Measurements from ENCODE around the gene MAP2.
"Not testable (repeated sequence)": the region's sequence is repeated elsewhere in the genome, so short reads cannot be mapped to it uniquely, and the experiment has no call there.

The MAP2 gene

DNA sequence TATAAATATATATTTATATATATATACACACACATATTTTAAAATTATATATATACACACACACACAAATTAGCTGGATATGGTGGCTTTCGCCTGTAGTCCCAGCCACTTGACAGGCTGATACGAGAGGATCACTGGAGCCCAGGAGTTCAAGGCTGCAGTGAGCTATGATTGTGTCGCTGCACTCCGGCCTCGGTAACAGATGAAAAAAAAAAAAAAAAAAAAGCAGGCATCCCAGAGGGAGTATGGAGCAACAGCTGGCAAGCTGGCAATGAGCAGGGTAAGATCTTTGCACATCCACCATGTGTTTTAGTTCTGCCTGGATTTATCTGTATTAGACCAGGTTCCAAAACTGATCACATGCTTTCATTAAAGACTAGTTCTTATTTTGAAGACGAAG lies 170.1 kb downstream of the MAP2 start:
- Histone ChIP-seq H3K4me3 (ENCODE audit: low read length in 2 of 2) (no peak overlapping the region), H3K4me1 (ENCODE audit: control insufficient read depth in 2 of 2, insufficient read depth in 1 of 2, low read depth in 1 of 2, low read length in 2 of 2) (peaks cover 0 to 6% of the 10 kb centered on the region in 2 donors), H3K4me2 (ENCODE audit: insufficient read depth, low read length, poor library complexity, severe bottlenecking) (no peak overlapping the region), H3K79me1 (ENCODE audit: low read depth, low read length) (peaks cover 2% of the 10 kb centered on the region), H3K27me3 (ENCODE audit: control insufficient read depth in 3 of 3, insufficient read depth in 3 of 3, low read depth in 1 of 3, low read length in 3 of 3) (no peaks in the 10 kb centered on the region), H2BK5ac (ENCODE audit: low read length) (no peak overlapping the region), H2BK120ac (ENCODE audit: low read depth, low read length) (no peak overlapping the region), H3K9me3 (replicated peaks in 1 of 2; ENCODE audit: control insufficient read depth in 2 of 2, insufficient read depth in 1 of 2, low read depth in 1 of 2, low read length in 2 of 2) (peaks cover 0 to 22% of the 10 kb centered on the region in 2 donors), H4K8ac (ENCODE audit: low read depth, low read length) (no peak overlapping the region), H3K23ac (ENCODE audit: low read depth, low read length, poor library complexity) (no peak overlapping the region), H3K9ac (ENCODE audit: low read depth, low read length, poor library complexity) (no peak overlapping the region), H3K36me3 (replicated peaks in 1 of 2; ENCODE audit: control insufficient read depth in 2 of 2, insufficient read depth in 2 of 2, low read length in 2 of 2) (peaks cover 1 to 62% of the 10 kb centered on the region in 2 donors), H4K91ac (ENCODE audit: low read depth, low read length, poor library complexity) (no peak overlapping the region), H3K18ac (ENCODE audit: low read length) (no peak overlapping the region), H2BK15ac (ENCODE audit: low read length) (no peak overlapping the region), H2BK12ac (ENCODE audit: low read length) (no peak overlapping the region), H3K14ac (ENCODE audit: low read length) (no peak overlapping the region), H2AFZ (ENCODE audit: low read length) (no peak overlapping the region), H3K4ac (ENCODE audit: low read length) (no peak overlapping the region), H3K27ac (replicated peaks; ENCODE audit: low read length) (no peak overlapping the region), H2AK5ac (ENCODE audit: low read depth, low read length) (no peak overlapping the region)
- DNase-seq (ENCODE audit: low spot score) = no peak
- WGBS, 2 donors (ENCODE audit: extremely low coverage in 2 of 2, insufficient read length in 2 of 2, insufficient replicate concordance in 1 of 2) = no CpG with 5 or more reads among the region's 6 CpGs

DNA sequence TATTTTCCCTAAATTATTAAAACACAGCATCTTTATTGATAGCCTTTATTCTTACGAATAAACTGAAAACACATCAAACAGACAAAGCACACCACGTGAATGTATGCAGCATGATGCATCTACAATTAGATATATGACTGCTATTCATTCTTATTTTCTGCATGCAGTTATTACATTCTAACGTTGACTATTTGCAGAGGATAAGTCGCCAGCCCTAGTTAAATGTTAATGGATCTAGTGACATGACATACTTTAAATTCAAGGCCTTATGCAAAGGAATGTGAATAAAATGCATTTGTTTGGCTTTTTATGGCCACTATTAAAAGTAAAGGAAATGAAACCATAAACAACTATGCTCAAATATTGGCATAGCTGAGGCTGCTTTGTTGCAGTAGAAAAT lies 172.4 kb downstream of the MAP2 start:
- H3K14ac ChIP-seq (ENCODE audit: low read length) = no peak overlapping the region
- H3K9me3 ChIP-seq (replicated peaks in 1 of 2; ENCODE audit: control insufficient read depth in 2 of 2, insufficient read depth in 1 of 2, low read depth in 1 of 2, low read length in 2 of 2) = peaks cover 0 to 27% of the 10 kb centered on the region in 2 donors
- H3K4me2 ChIP-seq (ENCODE audit: insufficient read depth, low read length, poor library complexity, severe bottlenecking) = no peak overlapping the region
- H4K91ac ChIP-seq (ENCODE audit: low read depth, low read length, poor library complexity) = no peak overlapping the region
- no peak overlapping the region for H2AFZ ChIP-seq (ENCODE audit: low read length)
- H3K4me1 ChIP-seq (ENCODE audit: control insufficient read depth in 2 of 2, insufficient read depth in 1 of 2, low read depth in 1 of 2, low read length in 2 of 2) = peaks cover 3 to 9% of the 10 kb centered on the region in 2 donors
- H3K4ac ChIP-seq (ENCODE audit: low read length) = no peak overlapping the region
- WGBS, 2 donors (ENCODE audit: extremely low coverage in 2 of 2, insufficient read length in 2 of 2, insufficient replicate concordance in 1 of 2) = no CpG with 5 or more reads among the region's 4 CpGs
- no peak overlapping the region for H2BK15ac ChIP-seq (ENCODE audit: low read length)
- no peak overlapping the region for H2BK12ac ChIP-seq (ENCODE audit: low read length)
- H2AK5ac ChIP-seq (ENCODE audit: low read depth, low read length) = no peak overlapping the region
- no peak overlapping the region for H3K23ac ChIP-seq (ENCODE audit: low read depth, low read length, poor library complexity)
- H3K9ac ChIP-seq (ENCODE audit: low read depth, low read length, poor library complexity) = no peak overlapping the region
- H3K4me3 ChIP-seq (ENCODE audit: low read length in 2 of 2) = no peak overlapping the region
- no peak overlapping the region for H3K18ac ChIP-seq (ENCODE audit: low read length)
- no peak overlapping the region for H4K8ac ChIP-seq (ENCODE audit: low read depth, low read length)
- H3K27ac ChIP-seq (replicated peaks; ENCODE audit: low read length) = no peak overlapping the region
- DNase-seq (ENCODE audit: low spot score) = no peak
- H3K79me1 ChIP-seq (ENCODE audit: low read depth, low read length) = peaks cover 2% of the 10 kb centered on the region
- peaks cover 1 to 51% of the 10 kb centered on the region in 2 donors for H3K36me3 ChIP-seq (replicated peaks in 1 of 2; ENCODE audit: control insufficient read depth in 2 of 2, insufficient read depth in 2 of 2, low read length in 2 of 2)
- H3K27me3 ChIP-seq (ENCODE audit: control insufficient read depth in 3 of 3, insufficient read depth in 3 of 3, low read depth in 1 of 3, low read length in 3 of 3) = no peaks in the 10 kb centered on the region
- no peak overlapping the region for H2BK5ac ChIP-seq (ENCODE audit: low read length)
- H2BK120ac ChIP-seq (ENCODE audit: low read depth, low read length) = no peak overlapping the region

DNA sequence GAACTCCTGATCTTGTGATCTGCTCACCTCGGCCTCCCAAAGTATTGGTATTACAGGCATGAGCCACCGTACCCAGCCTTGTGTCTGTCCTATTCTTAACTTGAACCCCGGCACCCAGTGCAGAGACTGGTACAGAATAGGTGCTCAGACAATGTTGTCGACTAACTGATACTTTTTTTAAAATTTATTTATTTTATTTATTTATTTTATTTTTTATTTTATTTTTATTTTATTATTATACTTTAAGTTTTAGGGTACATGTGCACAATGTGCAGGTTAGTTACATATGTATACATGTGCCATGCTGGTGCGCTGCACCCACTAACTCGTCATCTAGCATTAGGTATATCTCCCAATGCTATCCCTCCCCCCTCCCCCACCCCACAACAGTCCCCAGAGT lies 174.4 kb downstream of the MAP2 start:
- H3K79me1 ChIP-seq (ENCODE audit: low read depth, low read length); H3K4ac ChIP-seq (ENCODE audit: low read length); H3K18ac ChIP-seq (ENCODE audit: low read length); H3K27me3 ChIP-seq (ENCODE audit: control insufficient read depth in 3 of 3, insufficient read depth in 3 of 3, low read depth in 1 of 3, low read length in 3 of 3); H3K23ac ChIP-seq (ENCODE audit: low read depth, low read length, poor library complexity); H2BK12ac ChIP-seq (ENCODE audit: low read length); H2AK5ac ChIP-seq (ENCODE audit: low read depth, low read length); H2AFZ ChIP-seq (ENCODE audit: low read length); H4K8ac ChIP-seq (ENCODE audit: low read depth, low read length); H3K4me3 ChIP-seq (ENCODE audit: low read length in 2 of 2); H3K27ac ChIP-seq (replicated peaks; ENCODE audit: low read length); H2BK120ac ChIP-seq (ENCODE audit: low read depth, low read length); H3K14ac ChIP-seq (ENCODE audit: low read length); H3K9ac ChIP-seq (ENCODE audit: low read depth, low read length, poor library complexity); DNase-seq (ENCODE audit: low spot score); H2BK15ac ChIP-seq (ENCODE audit: low read length); H3K4me2 ChIP-seq (ENCODE audit: insufficient read depth, low read length, poor library complexity, severe bottlenecking); H4K91ac ChIP-seq (ENCODE audit: low read depth, low read length, poor library complexity); H2BK5ac ChIP-seq (ENCODE audit: low read length): not testable (repeated sequence)
- H3K9me3 ChIP-seq (replicated peaks in 1 of 2; ENCODE audit: control insufficient read depth in 2 of 2, insufficient read depth in 1 of 2, low read depth in 1 of 2, low read length in 2 of 2) = peaks cover 0 to 37% of the 10 kb centered on the region in 2 donors
- no CpG with 5 or more reads among the region's 6 CpGs for WGBS, 2 donors (ENCODE audit: extremely low coverage in 2 of 2, insufficient read length in 2 of 2, insufficient replicate concordance in 1 of 2)
- peaks cover 0 to 11% of the 10 kb centered on the region in 2 donors for H3K4me1 ChIP-seq (ENCODE audit: control insufficient read depth in 2 of 2, insufficient read depth in 1 of 2, low read depth in 1 of 2, low read length in 2 of 2)
- H3K36me3 ChIP-seq (replicated peaks in 1 of 2; ENCODE audit: control insufficient read depth in 2 of 2, insufficient read depth in 2 of 2, low read length in 2 of 2) = peaks cover 1 to 65% of the 10 kb centered on the region in 2 donors

DNA sequence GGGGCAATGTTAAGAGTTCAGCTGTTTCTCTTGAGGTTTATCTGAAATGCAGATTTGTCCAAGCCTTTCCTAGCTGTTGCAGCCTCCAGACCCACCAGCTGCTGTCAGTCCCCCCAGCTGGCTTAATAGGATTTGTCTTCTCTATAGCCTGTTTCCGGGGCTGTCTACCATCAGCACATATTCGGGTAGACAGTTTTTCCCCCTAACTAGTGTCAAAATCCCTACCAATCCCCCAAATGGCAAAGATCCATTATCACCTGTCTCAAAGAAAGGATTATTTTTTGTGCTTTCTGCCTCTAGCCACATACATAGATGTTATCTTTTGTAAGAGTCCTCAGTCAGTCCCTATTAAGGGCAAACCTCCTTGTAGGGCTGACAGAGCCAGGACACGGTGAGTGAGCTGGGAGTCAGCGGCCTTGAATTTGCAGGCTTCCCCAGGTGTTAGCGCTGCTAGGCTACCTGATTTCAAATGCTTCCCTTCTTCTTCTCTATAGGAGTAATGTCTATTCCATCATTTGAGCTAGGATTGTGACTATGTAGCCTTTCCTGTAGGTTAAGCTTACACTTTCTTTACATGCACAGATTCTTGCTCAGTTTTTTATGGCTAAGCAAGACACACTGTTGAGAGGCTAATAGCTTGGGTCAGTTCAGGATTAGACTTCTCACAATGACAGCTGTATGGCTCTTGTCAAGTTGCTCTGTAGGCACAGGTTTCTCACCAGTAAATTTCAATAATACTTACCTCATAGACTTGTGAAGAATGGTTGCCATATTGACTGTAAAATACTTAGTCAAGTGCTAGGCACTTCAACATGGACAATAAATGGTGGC lies 176.7 kb downstream of the MAP2 start:
- no peak overlapping the region for H2AFZ ChIP-seq (ENCODE audit: low read length)
- H3K27ac ChIP-seq (replicated peaks; ENCODE audit: low read length) = peak overlapping the region; percentile 47

More for the DNA sequence above, 176.7 kb downstream of the MAP2 start:
- H2BK120ac ChIP-seq (ENCODE audit: low read depth, low read length) = no peak overlapping the region
- H2BK15ac ChIP-seq (ENCODE audit: low read length) = no peak overlapping the region
- H3K4me2 ChIP-seq (ENCODE audit: insufficient read depth, low read length, poor library complexity, severe bottlenecking) = no peak overlapping the region
- peaks cover 0 to 12% of the 10 kb centered on the region in 2 donors for H3K4me1 ChIP-seq (ENCODE audit: control insufficient read depth in 2 of 2, insufficient read depth in 1 of 2, low read depth in 1 of 2, low read length in 2 of 2)
- no peak overlapping the region for H3K4ac ChIP-seq (ENCODE audit: low read length)
- H3K9me3 ChIP-seq (replicated peaks in 1 of 2; ENCODE audit: control insufficient read depth in 2 of 2, insufficient read depth in 1 of 2, low read depth in 1 of 2, low read length in 2 of 2) = peaks cover 0 to 38% of the 10 kb centered on the region in 2 donors
- no peak for DNase-seq (ENCODE audit: low spot score)
- H3K18ac ChIP-seq (ENCODE audit: low read length) = no peak overlapping the region
- no peaks in the 10 kb centered on the region for H3K27me3 ChIP-seq (ENCODE audit: control insufficient read depth in 3 of 3, insufficient read depth in 3 of 3, low read depth in 1 of 3, low read length in 3 of 3)
- H3K23ac ChIP-seq (ENCODE audit: low read depth, low read length, poor library complexity) = no peak overlapping the region
- H3K36me3 ChIP-seq (replicated peaks in 1 of 2; ENCODE audit: control insufficient read depth in 2 of 2, insufficient read depth in 2 of 2, low read length in 2 of 2) = peaks cover 0 to 55% of the 10 kb centered on the region in 2 donors
- peaks cover 2% of the 10 kb centered on the region for H3K79me1 ChIP-seq (ENCODE audit: low read depth, low read length)
- H2BK5ac ChIP-seq (ENCODE audit: low read length) = no peak overlapping the region
- no peak overlapping the region for H3K9ac ChIP-seq (ENCODE audit: low read depth, low read length, poor library complexity)
- no peak overlapping the region for H4K91ac ChIP-seq (ENCODE audit: low read depth, low read length, poor library complexity)
- no peak overlapping the region for H3K14ac ChIP-seq (ENCODE audit: low read length)
- H2BK12ac ChIP-seq (ENCODE audit: low read length) = no peak overlapping the region
- no peak overlapping the region for H4K8ac ChIP-seq (ENCODE audit: low read depth, low read length)
- no peak overlapping the region for H3K4me3 ChIP-seq (ENCODE audit: low read length in 2 of 2)
- no CpG with 5 or more reads among the region's 5 CpGs for WGBS, 2 donors (ENCODE audit: extremely low coverage in 2 of 2, insufficient read length in 2 of 2, insufficient replicate concordance in 1 of 2)
- no peak overlapping the region for H2AK5ac ChIP-seq (ENCODE audit: low read depth, low read length)
